Chondrocyte (in vitro differentiated cells): ENCODE measurements around the gene TMEM190. TPM values are rescaled to one million over a fixed set of nuclear protein-coding genes. Genes with fewer than 3 reads are reported as not detected.

ENCODE experiments used
- DNase-seq: peaks from one replicate; pipeline ENCODE4 v3.0.0; 2021; ENCODE audit warnings: mixed read lengths, low spot score
- H3K27ac Mint-ChIP-seq: one replicate; pipeline ENCODE4 v1.8.0; 2021; ENCODE audit warnings: mild to moderate bottlenecking, moderate library complexity, mixed read lengths; ENCODE audit not compliant: unreplicated experiment
- H3K27me3 Mint-ChIP-seq: 2 replicates; pipeline ENCODE4 v1.8.0; 2021; ENCODE audit warnings: low read depth, mixed read lengths
- H3K36me3 Mint-ChIP-seq: 2 replicates; pipeline ENCODE4 v1.8.0; 2021; ENCODE audit warnings: low read depth, mixed read lengths
- H3K4me1 Mint-ChIP-seq: 2 replicates; pipeline ENCODE4 v1.8.0; 2021; ENCODE audit warnings: low read depth, mild to moderate bottlenecking, mixed read lengths
- H3K4me3 Mint-ChIP-seq: one replicate; pipeline ENCODE4 v1.8.0; 2021; ENCODE audit warnings: mild to moderate bottlenecking, moderate library complexity, mixed read lengths; ENCODE audit not compliant: unreplicated experiment
- H3K9me3 Mint-ChIP-seq: 2 replicates; pipeline ENCODE4 v1.8.0; 2021; ENCODE audit warnings: low read depth, mixed read lengths
- CTCF ChIP-seq: fragments of 200-600 bp; sonication (generic); IDR thresholded peaks from 2 replicates; pipeline ENCODE4 v1.5.0; 2021; ENCODE audit warnings: antibody characterized with exemption, mild to moderate bottlenecking, moderate library complexity
- total RNA-seq: library from RNA; stranded (reverse); gene quantifications from 3 replicates; pipeline ENCODE4 v1.2.1, GENCODE V29; 2021

Gene TMEM190
- total RNA-seq, 1 donor from 2014 or later = 0.52 TPM

- no peak for TF ChIP-seq CTCF
- Mint-ChIP-seq H3K4me3 (peak overlapping the region; percentile 69), H3K36me3 (no peaks in the 10 kb centered on the region), H3K27me3 (peaks cover 38% of the 10 kb centered on the region), H3K9me3 (no peaks in the 10 kb centered on the region), H3K4me1 (peaks cover 14% of the 10 kb centered on the region), H3K27ac (no peak overlapping the region)
- DNase-seq = peak; percentile 65
Observed at GRCh38 chr19:55353803-55354697, 22.6 kb upstream of the TMEM190 start.

- DNase-seq = peak; percentile 82
- Mint-ChIP-seq H3K4me3 (peak within 1 kb of the TSS; percentile 69), H3K27ac (no peak within 1 kb of the TSS), H3K4me1 (peaks cover 14% of the 10 kb centered on the region), H3K36me3 (no peaks in the 10 kb centered on the region), H3K9me3 (no peaks in the 10 kb centered on the region), H3K27me3 (peaks cover 38% of the 10 kb centered on the region)
- TF ChIP-seq CTCF = no peak
Observed at GRCh38 chr19:55354698-55355212, 21.9 kb upstream of the TMEM190 start, which contains the start of gene COX6B2. TSS of gene COX6B2 (minus strand) at chr19:55354719. CDS start at chr19:55354521, 198 bp downstream.

DNA sequence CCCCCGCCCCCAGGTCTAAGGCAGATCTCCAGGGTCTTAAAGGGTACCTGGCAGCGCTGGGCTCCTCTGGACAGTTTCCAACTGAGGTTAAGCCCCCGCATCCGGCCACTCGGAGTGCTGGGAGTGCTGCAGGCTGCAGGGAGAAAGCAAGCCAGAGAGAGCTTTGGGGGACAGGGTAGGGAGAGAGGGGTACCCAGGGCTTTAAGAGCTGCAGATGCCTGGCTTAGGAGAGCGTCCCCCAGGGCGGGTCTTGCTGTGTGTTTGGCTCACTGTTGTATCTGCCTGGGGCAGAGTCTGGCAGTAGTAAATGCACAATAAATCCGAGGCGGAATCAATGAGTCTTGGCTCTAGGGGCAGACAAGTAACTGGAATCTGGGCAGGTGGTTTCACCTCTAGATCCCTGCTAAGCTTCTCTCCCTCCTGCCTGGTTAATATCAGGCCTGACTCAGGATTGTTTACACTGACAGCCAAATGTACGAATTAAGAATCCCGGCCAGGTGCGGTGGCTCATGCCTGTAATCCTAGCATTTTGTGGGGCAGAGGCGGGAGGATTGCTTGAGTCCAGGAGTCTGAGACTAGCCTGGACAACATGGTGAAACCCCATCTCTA, 21.3 kb upstream of the TMEM190 start:
- Mint-ChIP-seq H3K9me3 (no peaks in the 10 kb centered on the region), H3K4me3 (no peak overlapping the region), H3K27ac (no peak overlapping the region), H3K27me3 (peaks cover 38% of the 10 kb centered on the region), H3K36me3 (no peaks in the 10 kb centered on the region), H3K4me1 (peaks cover 14% of the 10 kb centered on the region)
- DNase-seq = no peak
- no peak for TF ChIP-seq CTCF

DNA sequence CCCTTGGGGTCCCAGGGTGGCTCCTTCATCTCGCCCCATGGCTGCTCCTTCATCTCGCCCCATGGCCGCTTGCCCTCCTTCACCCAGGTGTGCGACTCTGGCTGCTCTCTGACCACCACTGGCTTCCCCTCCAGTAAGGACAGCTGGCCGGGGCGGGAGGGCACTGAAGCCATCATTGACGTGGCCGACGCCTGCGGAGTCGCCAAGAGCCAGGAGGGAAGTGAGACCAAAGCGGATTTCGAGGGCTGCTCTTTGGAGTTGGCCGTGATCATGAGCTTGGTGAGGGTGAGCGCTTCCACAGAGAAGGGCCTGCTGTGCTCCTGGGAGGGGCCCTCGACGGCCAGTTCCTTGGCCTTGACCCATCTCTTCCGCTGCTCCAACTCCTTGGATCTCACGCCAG, 18.1 kb upstream of the TMEM190 start:
- Mint-ChIP-seq H3K27ac (no peak overlapping the region), H3K36me3 (no peaks in the 10 kb centered on the region), H3K4me3 (no peak overlapping the region), H3K27me3 (peaks cover 10% of the 10 kb centered on the region), H3K4me1 (peaks cover 3% of the 10 kb centered on the region), H3K9me3 (no peaks in the 10 kb centered on the region)
- DNase-seq = no peak
- TF ChIP-seq CTCF = no peak
